Left renal cortex interstitium (tissue), 4 donors: ENCODE measurements around the gene PBX4. TPM values are rescaled to one million over a fixed set of nuclear protein-coding genes. Genes with fewer than 3 reads are reported as not detected.

Experiments used
- DNase-seq, 4 donors: peaks; one replicate each; pipeline ENCODE4 v3.0.0-alpha.2; 2013; ENCODE audit warnings: low read depth in 4 of 4, low spot score in 2 of 4, missing footprints in 1 of 4
- polyA plus RNA-seq, 4 donors: library from polyadenylated mRNA; unstranded; fragments of 120-200 nt; gene quantifications; one replicate each; pipeline ENCODE4 v1.2.1, GENCODE V29; 2013; ENCODE audit not compliant: insufficient read length in 4 of 4

The PBX4 gene
- polyA plus RNA-seq, 4 donors: 2.4 to 8.7 (median 6.2) TPM

- DNase-seq: no peak
These were observed 55.7 kb downstream of the PBX4 start for GRCh38 chr19:19562665-19563347.

GRCh38 chr19:19561946-19562664, 56.4 kb downstream of the PBX4 start:
- DNase-seq: no peak

- DNase-seq: no peak
These were observed 58.6 kb downstream of the PBX4 start for GRCh38 chr19:19559931-19560330.

GRCh38 chr19:19558636-19559035, 59.9 kb downstream of the PBX4 start:
- DNase-seq: no peak

GRCh38 chr19:19558055-19558454, 60.4 kb downstream of the PBX4 start:
- DNase-seq: no peak

GRCh38 chr19:19554074-19555023, 64.1 kb downstream of the PBX4 start:
- no peak for DNase-seq

- DNase-seq: no peak
These were observed 64.8 kb downstream of the PBX4 start for GRCh38 chr19:19553670-19554069.

GRCh38 chr19:19552798-19553197, 65.7 kb downstream of the PBX4 start:
- no peak for DNase-seq

GRCh38 chr19:19551853-19552192, 66.7 kb downstream of the PBX4 start:
- no peak for DNase-seq

GRCh38 chr19:19550972-19551852, 67.3 kb downstream of the PBX4 start:
- DNase-seq: no peak

GRCh38 chr19:19550485-19550929, 68.0 kb downstream of the PBX4 start:
- no peak for DNase-seq

- no peak for DNase-seq
These were observed 68.6 kb downstream of the PBX4 start for GRCh38 chr19:19549804-19550464.

- DNase-seq: no peak
These were observed 69.3 kb downstream of the PBX4 start for GRCh38 chr19:19548915-19549759.

GRCh38 chr19:19547674-19548336, 70.7 kb downstream of the PBX4 start:
- DNase-seq: no peak

- DNase-seq: no peak
These were observed 71.7 kb downstream of the PBX4 start for GRCh38 chr19:19546751-19547162.

- DNase-seq: no peak
These were observed 72.8 kb downstream of the PBX4 start for GRCh38 chr19:19545707-19546106.

GRCh38 chr19:19544954-19545591, 73.4 kb downstream of the PBX4 start:
- DNase-seq: no peak
